K562 (cell line): ENCODE measurements around the gene NTS. TPM values are rescaled to one million over a fixed set of nuclear protein-coding genes. Genes with fewer than 3 reads are reported as not detected.
A peak's percentile ranks its signal among the peaks of the same experiment; 100 is the strongest.

Source experiments
- ATAC-seq: fragments of 200-7000 bp; cut with Tn5 transposase; 3 replicates; pipeline ENCODE4 v1.9.1; 2020; ENCODE audit warnings: moderate library complexity
- Bru-seq: library from RNA; stranded (reverse); fragments of 400-500 nt; gene quantifications from one replicate; lab custom pipeline; 2021; lab: Mats Ljungman, UMichigan
- BruChase-seq, 2 experiments: library from RNA; stranded (reverse); fragments of 400-500 nt; gene quantifications; one replicate each; lab custom pipeline; 2021; lab: Mats Ljungman, UMichigan
- BruUV-seq: library from RNA; stranded (reverse); fragments of 400-500 nt; replicated peaks from 2 replicates; lab custom pipeline; 2021; lab: Mats Ljungman, UMichigan
- CTCF ChIA-PET: fragments of 300-600 bp; formaldehyde crosslinking; extraction: SDS; loops from one replicate; lab custom pipeline; 2021; ENCODE audit warnings: low intra/inter-chr PET ratio; lab: Yijun Ruan, JAX
- POLR2A ChIA-PET: fragments of 300-600, 350-650 bp; sonication (Branson Sonifier 250); formaldehyde crosslinking; extraction: SDS; loops from one replicate; lab custom pipeline; 2021; ENCODE audit warnings: antibody characterized with exemption, inconsistent platforms; lab: Yijun Ruan, JAX
- DNase-seq, 4 experiments: peaks; one replicate each; pipeline versions ENCODE4 v3.0.0 to v3.0.0-alpha.2; 2011 to 2018; ENCODE audit warnings: low spot score in 3 of 4, mixed read lengths in 3 of 4; ENCODE audit errors: extremely low read depth in 1 of 4
- FAIRE-seq: peaks from 2 replicates; lab custom pipeline; 2011; peaks lifted over from hg19 to GRCh38; lab: Jason Lieb, UNC
- H2AFZ ChIP-seq: 2 replicates; pipeline ENCODE4 v1.6.0; 2011; ENCODE audit warnings: low read depth, low read length, control low read depth, inconsistent platforms
- H3K27ac ChIP-seq: fragments of 200-600 bp; 3 replicates; pipeline ENCODE4 v1.8.0; 2011; ENCODE audit warnings: low read depth, mild to moderate bottlenecking, control low read depth, inconsistent platforms, low read length, moderate library complexity, mixed read lengths; ENCODE audit errors: extremely low read depth
- H3K27me3 ChIP-seq, 2 experiments: fragments of 300-600 bp in 1 of 2; 2 replicates in 1 of 2; 3 replicates in 1 of 2; pipeline versions ENCODE4 v1.6.0 to v1.8.0; 2011; ENCODE audit warnings: inconsistent platforms in 2 of 2, low read length in 2 of 2, mild to moderate bottlenecking in 1 of 2, mixed read lengths in 1 of 2, moderate library complexity in 1 of 2; ENCODE audit not compliant: control insufficient read depth in 2 of 2, insufficient read depth in 2 of 2
- H3K36me3 ChIP-seq: fragments of 300-600 bp; 3 replicates; pipeline ENCODE4 v1.8.0; 2011; ENCODE audit warnings: mild to moderate bottlenecking, low read length, inconsistent platforms; ENCODE audit not compliant: control insufficient read depth, insufficient read depth
- H3K4me1 ChIP-seq, 2 experiments: fragments of 200-600 bp in 1 of 2; replicated peaks in 1 of 2; 2 replicates in 1 of 2; 3 replicates in 1 of 2; pipeline versions ENCODE4 v1.5.1 to v1.8.0; 2011; ENCODE audit warnings: inconsistent platforms in 2 of 2, low read length in 2 of 2, mild to moderate bottlenecking in 1 of 2, mixed read lengths in 1 of 2, moderate library complexity in 1 of 2; ENCODE audit not compliant: control insufficient read depth in 2 of 2, insufficient read depth in 2 of 2
- H3K4me2 ChIP-seq: 2 replicates; pipeline ENCODE4 v1.6.1; 2011; ENCODE audit warnings: low read length, control low read depth, inconsistent platforms, mixed read lengths; ENCODE audit not compliant: insufficient read depth
- H3K4me3 ChIP-seq: fragments of 200-600 bp; sonication (generic), shearing (Covaris generic); 2 replicates; pipeline ENCODE4 v1.5.1; 2016; ENCODE audit warnings: control low read depth, inconsistent platforms
- H3K79me2 ChIP-seq: fragments of 200-600 bp; 3 replicates; pipeline ENCODE4 v1.8.0; 2011; ENCODE audit warnings: low read length, inconsistent platforms; ENCODE audit not compliant: control insufficient read depth, insufficient read depth
- H3K9ac ChIP-seq, 2 experiments: 2 replicates each; pipeline versions ENCODE4 v1.6.0 to v1.6.1; 2011; ENCODE audit warnings: low read depth in 2 of 2, low read length in 2 of 2, control low read depth in 1 of 2, inconsistent platforms in 1 of 2, mild to moderate bottlenecking in 1 of 2, mixed read lengths in 1 of 2; ENCODE audit not compliant: insufficient read depth in 1 of 2
- H3K9me1 ChIP-seq: one replicate; pipeline ENCODE4 v1.6.0; 2011; ENCODE audit warnings: inconsistent platforms, mild to moderate bottlenecking, low read length, moderate library complexity; ENCODE audit not compliant: control insufficient read depth, insufficient read depth
- H3K9me3 ChIP-seq: replicated peaks from 2 replicates; pipeline ENCODE4 v1.5.1; 2011; ENCODE audit warnings: low read depth, low read length, inconsistent platforms; ENCODE audit not compliant: control insufficient read depth, insufficient read depth
- H4K20me1 ChIP-seq: replicated peaks from 2 replicates; pipeline ENCODE4 v1.6.1; 2011; ENCODE audit warnings: low read length, inconsistent platforms, mixed read lengths; ENCODE audit not compliant: control insufficient read depth, insufficient read depth
- ASH1L ChIP-seq: fragments of 450-650 bp; IDR thresholded peaks from 2 replicates; pipeline ENCODE4 v1.6.1; 2018; ENCODE audit warnings: borderline replicate concordance, mild to moderate bottlenecking, low read depth; ENCODE audit not compliant: partially characterized antibody
- DEAF1 ChIP-seq: fragments of 450-650 bp; formaldehyde crosslinking; IDR thresholded peaks from 2 replicates; pipeline ENCODE4 v1.4.0; 2020; ENCODE audit warnings: mild to moderate bottlenecking, moderate library complexity
- GABPB2 ChIP-seq: fragments of 250-450 bp; sonication (Bioruptor Pico); conservative IDR thresholded peaks from 2 replicates; pipeline ENCODE4 v1.5.1; 2021; ENCODE audit warnings: mild to moderate bottlenecking
- GATAD2A ChIP-seq: fragments of 450-650 bp; IDR thresholded peaks from 2 replicates; pipeline ENCODE4 v1.6.1; 2017
- KLF1 ChIP-seq: fragments of 450-650 bp; IDR thresholded peaks from 2 replicates; pipeline ENCODE4 v1.6.1; 2016; ENCODE audit warnings: missing genetic modification characterization, missing compliant biosample characterization
- NELFE ChIP-seq: IDR thresholded peaks from 2 replicates; pipeline ENCODE4 v1.6.1; 2011; ENCODE audit warnings: mild to moderate bottlenecking; ENCODE audit not compliant: insufficient read depth, insufficient read length
- SMARCA5 ChIP-seq: fragments of 450-650 bp; IDR thresholded peaks from 2 replicates; pipeline ENCODE4 v1.6.1; 2016
- SPI1 ChIP-seq: IDR thresholded peaks from 2 replicates; pipeline ENCODE4 v1.6.1; 2011; ENCODE audit warnings: low read depth, low read length, control low read depth, borderline replicate concordance
- WGBS: fragments of 100-300 bp; shearing (Covaris generic); methylation state at CpG from one replicate; pipeline ENCODE4 v1.1.6; 2016; ENCODE audit warnings: low coverage, mixed read lengths; ENCODE audit not compliant: insufficient coverage; ENCODE audit errors: missing lambda C conversion rate; 5-methylcytosine and 5-hydroxymethylcytosine counted together
- in situ Hi-C: fragments of 300-500 bp; cut with MboI; formaldehyde crosslinking; loops from 4 replicates; pipeline ENCODE4 v1.15.0; 2018; ENCODE audit warnings: inconsistent platforms, mixed read lengths
- intact Hi-C: fragments of 100-400 bp; cut with micrococcal nuclease; formaldehyde crosslinking; loops from 2 replicates; pipeline ENCODE4 v1.14.2; 2022
- long read RNA-seq, 3 experiments: library from polyadenylated mRNA in 2 of 3; library from RNA in 1 of 3; unstranded in 2 of 3; stranded (forward) in 1 of 3; transcript quantifications; one replicate each; pipeline ENCODE4 v2.0.0, GENCODE V29; 2019 to 2022
- polyA minus RNA-seq, 3 experiments: library from RNA; depleted of rRNA, polyadenylated mRNA; stranded (reverse); fragments of >200 nt; gene quantifications; 2 replicates each; pipeline ENCODE4 v1.2.3, GENCODE V29; 2011
- polyA plus RNA-seq, 8 experiments: library from polyadenylated mRNA; depleted of rRNA in 4 of 8; stranded (reverse) in 5 of 8; unstranded in 3 of 8; fragments of >200 nt; fragmentation: Nextera tagmentation in 2 of 8; fragmentation: Illumina TruSeq in 1 of 8; extraction: Ambion mirVana in 2 of 8; extraction: Trizol in 1 of 8; gene quantifications; 2 replicates each; pipeline versions ENCODE4 v1.2.1 to v1.2.3, GENCODE V29; 2011 to 2014; ENCODE audit warnings: inconsistent platforms in 1 of 8, missing spikeins in 1 of 8
- total RNA-seq, 7 experiments: library from RNA; depleted of rRNA in 6 of 7; stranded (reverse); fragments of >200 nt in 6 of 7; fragmentation: Illumina TruSeq in 2 of 7; extraction: Trizol in 2 of 7; gene quantifications; 2 replicates each; pipeline versions ENCODE4 v1.2.1 to v1.2.3, GENCODE V29; 2011 to 2021; ENCODE audit warnings: low replicate concordance in 1 of 7

The NTS gene
- not detected in 2 replicates for total RNA-seq (2011; cell fraction: chromatin; rRNA removed; ENCODE audit: low replicate concordance)
- not detected in 2 replicates for total RNA-seq (2011; cell fraction: nucleolus; rRNA removed)
- total RNA-seq (2011; cell fraction: nucleoplasm; rRNA removed) = not detected in 2 replicates
- total RNA-seq (2014; rRNA removed) (0.32 TPM in 1 of 2 replicates, not detected in the other), total RNA-seq (2014; rRNA removed; fragmentation: Illumina TruSeq; extraction: Trizol) (0.18 TPM in 1 of 2 replicates, not detected in the other), total RNA-seq (2015; rRNA removed; fragmentation: Illumina TruSeq; extraction: Trizol) (0.11 and 0.22 TPM in 2 replicates), total RNA-seq (2021) (not detected in 2 replicates), polyA plus RNA-seq (2011; rRNA removed) (3.4 and 8.0 TPM in 2 replicates), polyA plus RNA-seq (2014; fragmentation: Illumina TruSeq; extraction: Trizol) (0.09 and 0.25 TPM in 2 replicates), polyA plus RNA-seq (2014; fragmentation: Nextera tagmentation; extraction: Ambion mirVana) (under 1 TPM; 0.17 TPM), polyA plus RNA-seq (2014; rRNA removed) (0.20 TPM in 1 of 2 replicates, not detected in the other), polyA minus RNA-seq (2011; rRNA and poly(A)+ RNA removed) (1.2 and 4.8 TPM in 2 replicates), Bru-seq, nascent RNA (percentile 16 among the genes with signal in this experiment), BruChase-seq, experiment 1, labeled RNA remaining after a 2-hour chase (not detected), BruChase-seq, experiment 2, labeled RNA remaining after a 6-hour chase (percentile 10 among the genes with signal in this experiment)
- 0.54 and 3.6 TPM in 2 replicates for polyA plus RNA-seq (2011; cell fraction: cytosol; rRNA removed)
- polyA plus RNA-seq (2011; cell fraction: nucleus; rRNA removed) = 0.17 and 1.6 TPM in 2 replicates
- polyA plus RNA-seq (2012) = 0.07 and 0.23 TPM in 2 replicates
- 0.76 and 2.2 TPM in 2 replicates for polyA minus RNA-seq (2011; cell fraction: cytosol; rRNA and poly(A)+ RNA removed)
- polyA minus RNA-seq (2011; cell fraction: nucleus; rRNA and poly(A)+ RNA removed) = 1.1 TPM in 1 of 2 replicates, not detected in the other
- long read RNA-seq, experiment 1 = 0 reads
- long read RNA-seq, experiment 2, partial matches to known transcripts = 0 of 1 reads
- long read RNA-seq, experiment 2, other reads (novel, unspliced or antisense) = 0 of 1 reads
- long read RNA-seq, experiment 3 = 0 reads

- no peak within 1 kb of the TSS for H3K4me2 ChIP-seq
- DNase-seq (no peak), FAIRE-seq (no peak), ATAC-seq (no peak)
- H3K79me2 ChIP-seq = no peaks in the 10 kb centered on the region
- TF ChIP-seq SPI1 (peak; percentile 36; the same call in 1 of the 2 replicates), KLF1 (tag) (no peak), ASH1L (no peak), DEAF1 (no peak), SMARCA5 (no peak), NELFE (no peak), GATAD2A (no peak), GABPB2 (no peak)
- no TSS peak for BruUV-seq
- no peak within 1 kb of the TSS for H2AFZ ChIP-seq
- ChIA-PET POLR2A (no interaction called here), CTCF (no interaction called here)
- no peak within 1 kb of the TSS for H3K9ac ChIP-seq
- H3K9me1 ChIP-seq = no peaks in the 10 kb centered on the region
- in situ Hi-C loops (no loop called here), intact Hi-C loops (loop anchor here (5.0 to 10.0 kb wide), 2 partner anchors 409 to 1002 kb away; no protein-coding TSS in a partner anchor)
- no peaks in the 10 kb centered on the region for H3K9me3 ChIP-seq
- H3K36me3 ChIP-seq = no peaks in the 10 kb centered on the region
- H3K4me3 ChIP-seq = no peak within 1 kb of the TSS
- no peaks in the 10 kb centered on the region for H3K4me1 ChIP-seq
- H3K27me3 ChIP-seq = no peaks in the 10 kb centered on the region
- 0% methylated on average over 3 of the region's 3 CpGs for WGBS
- H3K27ac ChIP-seq = no peak within 1 kb of the TSS
- H4K20me1 ChIP-seq = no peaks in the 10 kb centered on the region
These were observed at the start of gene NTS for GRCh38 chr12:85874031-85874461. Gene NTS, plus strand, starts transcription at chr12:85874295. Its CDS starts 109 bp downstream, at chr12:85874404.
